IPS-15b (cell line): ENCODE results near the gene DOHH.
"Not testable (repeated sequence)": the region's sequence is repeated elsewhere in the genome, so short reads cannot be mapped to it uniquely, and the experiment has no call there.

Experiments used
- H3K27me3 ChIP-seq: one replicate; pipeline ENCODE4 v1.6.1; 2013; ENCODE audit warnings: low read length; ENCODE audit not compliant: control insufficient read depth, insufficient read depth
- H3K36me3 ChIP-seq: one replicate; pipeline ENCODE4 v1.6.1; 2013; ENCODE audit warnings: low read length; ENCODE audit not compliant: control insufficient read depth, insufficient read depth
- H3K4me1 ChIP-seq: one replicate; pipeline ENCODE4 v1.6.1; 2013; ENCODE audit warnings: mild to moderate bottlenecking, low read length; ENCODE audit not compliant: control insufficient read depth, insufficient read depth
- H3K4me3 ChIP-seq: one replicate; pipeline ENCODE4 v1.5.1; 2013; ENCODE audit warnings: low read depth, low read length
- H3K9ac ChIP-seq: one replicate; pipeline ENCODE4 v1.6.1; 2013; ENCODE audit warnings: low read depth, mild to moderate bottlenecking, low read length
- H3K9me3 ChIP-seq: one replicate; pipeline ENCODE4 v1.6.1; 2013; ENCODE audit warnings: mild to moderate bottlenecking, low read length; ENCODE audit not compliant: control insufficient read depth, insufficient read depth

The DOHH gene

GRCh38 chr19:3455960-3456601 is 44.4 kb downstream of the DOHH start:
- Histone ChIP-seq H3K36me3 (no peaks in the 10 kb centered on the region), H3K4me1 (no peaks in the 10 kb centered on the region), H3K27me3 (peaks cover 30% of the 10 kb centered on the region), H3K4me3 (no peak overlapping the region), H3K9me3 (no peaks in the 10 kb centered on the region), H3K9ac (no peak overlapping the region)

GRCh38 chr19:3455393-3455955 is 45.0 kb downstream of the DOHH start:
- H3K4me1 ChIP-seq: no peaks in the 10 kb centered on the region
- no peak overlapping the region for H3K9ac ChIP-seq
- H3K36me3 ChIP-seq: no peaks in the 10 kb centered on the region
- H3K9me3 ChIP-seq: no peaks in the 10 kb centered on the region
- H3K27me3 ChIP-seq: peaks cover 25% of the 10 kb centered on the region
- H3K4me3 ChIP-seq: no peak overlapping the region

GRCh38 chr19:3454656-3455392 is 45.6 kb downstream of the DOHH start:
- Histone ChIP-seq H3K36me3 (no peaks in the 10 kb centered on the region), H3K9ac (no peak overlapping the region), H3K4me3 (no peak overlapping the region), H3K4me1 (no peaks in the 10 kb centered on the region), H3K27me3 (peaks cover 18% of the 10 kb centered on the region), H3K9me3 (no peaks in the 10 kb centered on the region)

- H3K4me1 ChIP-seq: no peaks in the 10 kb centered on the region
- H3K4me3 ChIP-seq: no peak overlapping the region
- no peaks in the 10 kb centered on the region for H3K36me3 ChIP-seq
- no peak overlapping the region for H3K9ac ChIP-seq
- H3K9me3 ChIP-seq: no peaks in the 10 kb centered on the region
- H3K27me3 ChIP-seq: peaks cover 16% of the 10 kb centered on the region
Observed at GRCh38 chr19:3453840-3454239, 46.6 kb downstream of the DOHH start.

GRCh38 chr19:3452942-3453214 is 47.6 kb downstream of the DOHH start:
- H3K9me3 ChIP-seq, H3K9ac ChIP-seq, H3K27me3 ChIP-seq, H3K36me3 ChIP-seq, H3K4me3 ChIP-seq, H3K4me1 ChIP-seq: not testable (repeated sequence)

GRCh38 chr19:3452171-3452941 is 48.1 kb downstream of the DOHH start:
- no peaks in the 10 kb centered on the region for H3K9me3 ChIP-seq
- peaks cover 2% of the 10 kb centered on the region for H3K27me3 ChIP-seq
- H3K4me1 ChIP-seq: no peaks in the 10 kb centered on the region
- H3K9ac ChIP-seq: no peak overlapping the region
- no peaks in the 10 kb centered on the region for H3K36me3 ChIP-seq
- no peak overlapping the region for H3K4me3 ChIP-seq

- Histone ChIP-seq H3K4me3 (no peak overlapping the region), H3K27me3 (no peaks in the 10 kb centered on the region), H3K36me3 (no peaks in the 10 kb centered on the region), H3K4me1 (no peaks in the 10 kb centered on the region), H3K9ac (no peak overlapping the region), H3K9me3 (no peaks in the 10 kb centered on the region)
Observed at GRCh38 chr19:3451451-3451866, 49.0 kb downstream of the DOHH start.

- no peaks in the 10 kb centered on the region for H3K9me3 ChIP-seq
- H3K9ac ChIP-seq: no peak overlapping the region
- no peaks in the 10 kb centered on the region for H3K27me3 ChIP-seq
- H3K36me3 ChIP-seq: no peaks in the 10 kb centered on the region
- H3K4me3 ChIP-seq: no peak overlapping the region
- H3K4me1 ChIP-seq: no peaks in the 10 kb centered on the region
Observed at GRCh38 chr19:3450796-3451411, 49.6 kb downstream of the DOHH start.

- Histone ChIP-seq H3K27me3 (no peaks in the 10 kb centered on the region), H3K36me3 (no peaks in the 10 kb centered on the region), H3K9me3 (no peaks in the 10 kb centered on the region), H3K9ac (no peak overlapping the region), H3K4me3 (no peak overlapping the region), H3K4me1 (peaks cover 4% of the 10 kb centered on the region)
Observed at GRCh38 chr19:3448616-3449334, 51.7 kb downstream of the DOHH start.

- H3K9me3 ChIP-seq, H3K9ac ChIP-seq, H3K4me1 ChIP-seq, H3K36me3 ChIP-seq, H3K27me3 ChIP-seq, H3K4me3 ChIP-seq: not testable (repeated sequence)
Observed at GRCh38 chr19:3446657-3447056, 53.8 kb downstream of the DOHH start.

GRCh38 chr19:3444695-3445234 is 55.7 kb downstream of the DOHH start:
- H3K4me3 ChIP-seq: peak overlapping the region; percentile 45
- no peak overlapping the region for H3K9ac ChIP-seq
- no peaks in the 10 kb centered on the region for H3K27me3 ChIP-seq
- H3K4me1 ChIP-seq: peaks cover 4% of the 10 kb centered on the region
- H3K9me3 ChIP-seq: no peaks in the 10 kb centered on the region
- no peaks in the 10 kb centered on the region for H3K36me3 ChIP-seq
